B cell (primary cell): ENCODE results near the gene PIP5KL1. TPM values are rescaled to one million over a fixed set of nuclear protein-coding genes. Genes with fewer than 3 reads are reported as not detected.

Source experiments
- ATAC-seq: fragments of 200-7000 bp; cut with Tn5 transposase; one replicate; pipeline ENCODE4 v1.10.0; 2021; ENCODE audit warnings: low read depth, mild to moderate bottlenecking, moderate number of reproducible peaks, moderate library complexity
- CTCF ChIA-PET: fragments of 350-600 bp; sonication (Branson Sonifier 250); formaldehyde crosslinking; loops from one replicate; lab custom pipeline; 2021; ENCODE audit warnings: antibody characterized with exemption, inconsistent platforms; lab: Charles Lee
- POLR2A ChIA-PET: fragments of 350-600 bp; sonication (Branson Sonifier 250); formaldehyde crosslinking; loops from one replicate; lab custom pipeline; 2021; ENCODE audit warnings: antibody characterized with exemption; lab: Charles Lee
- DNase-seq: peaks from one replicate; pipeline ENCODE4 v3.0.0; 2013
- H2AFZ ChIP-seq: 2 replicates; pipeline ENCODE4 v1.6.1; 2012; ENCODE audit warnings: mild to moderate bottlenecking, low read depth, low read length; ENCODE audit not compliant: insufficient read depth, poor library complexity, severe bottlenecking
- H3K27ac ChIP-seq, 2 donors: 1 replicate in 1 of 2; 2 replicates in 1 of 2; pipeline ENCODE4 v1.5.1; 2012 to 2013; ENCODE audit warnings: low read length in 2 of 2, mild to moderate bottlenecking in 2 of 2, moderate library complexity in 1 of 2
- H3K27me3 ChIP-seq, 4 experiments: fragments of 200-600 bp in 1 of 4; sonication (generic) in 1 of 4; replicated peaks in 1 of 4; 1 replicate in 2 of 4; 2 replicates in 2 of 4; pipeline versions ENCODE4 v1.6.1 to v1.7.0; 2013 to 2016; ENCODE audit warnings: low read length in 3 of 4, mild to moderate bottlenecking in 2 of 4, mixed read lengths in 1 of 4, moderate library complexity in 1 of 4; ENCODE audit not compliant: insufficient read depth in 4 of 4, control insufficient read depth in 3 of 4; ENCODE audit errors: control extremely low read depth in 1 of 4
- H3K36me3 ChIP-seq, 2 experiments: replicated peaks in 1 of 2; 1 replicate in 1 of 2; 2 replicates in 1 of 2; pipeline versions ENCODE4 v1.6.1 to v1.7.1; 2013; ENCODE audit warnings: low read length in 1 of 2; ENCODE audit not compliant: insufficient read depth in 2 of 2, control insufficient read depth in 1 of 2; ENCODE audit errors: control extremely low read depth in 1 of 2, extremely low read depth in 1 of 2
- H3K4me1 ChIP-seq, 2 donors: fragments of 200-600 bp in 1 of 2; sonication (generic) in 1 of 2; 1 replicate in 1 of 2; 2 replicates in 1 of 2; pipeline versions ENCODE4 v1.5.1 to v1.6.1; 2013 to 2017; ENCODE audit warnings: low read length in 2 of 2; ENCODE audit not compliant: control insufficient read depth in 2 of 2, insufficient read depth in 2 of 2
- H3K4me2 ChIP-seq: replicated peaks from 2 replicates; pipeline ENCODE3; 2012; ENCODE audit warnings: mild to moderate bottlenecking, low read depth, low read length; ENCODE audit not compliant: poor library complexity, severe bottlenecking
- H3K4me3 ChIP-seq, 5 experiments: fragments of 200-600 bp in 1 of 5; sonication (generic) in 1 of 5; 1 replicate in 3 of 5; 2 replicates in 2 of 5; pipeline versions ENCODE4 v1.5.1 to v1.7.0; 2011 to 2016; ENCODE audit warnings: low read length in 4 of 5, mild to moderate bottlenecking in 4 of 5, low read depth in 2 of 5, control low read depth in 1 of 5, moderate library complexity in 1 of 5; ENCODE audit not compliant: insufficient read depth in 1 of 5; ENCODE audit errors: control extremely low read depth in 1 of 5, extremely low read depth in 1 of 5
- H3K79me2 ChIP-seq: fragments of 200-600 bp; sonication (generic); one replicate; pipeline ENCODE4 v1.6.0; 2016; ENCODE audit warnings: low read length; ENCODE audit not compliant: control insufficient read depth, insufficient read depth
- H3K9ac ChIP-seq: fragments of 200-600 bp; sonication (generic); 2 replicates; pipeline ENCODE4 v1.6.1; 2017; ENCODE audit warnings: mild to moderate bottlenecking, low read length, moderate library complexity
- H3K9me3 ChIP-seq, 3 donors: one replicate each; pipeline versions ENCODE4 v1.6.1 to v1.7.1; 2013; ENCODE audit warnings: low read length in 2 of 3; ENCODE audit not compliant: control insufficient read depth in 2 of 3, insufficient read depth in 1 of 3; ENCODE audit errors: control extremely low read depth in 1 of 3
- H4K20me1 ChIP-seq: 2 replicates; pipeline ENCODE4 v1.6.0; 2012; ENCODE audit warnings: mild to moderate bottlenecking, low read length; ENCODE audit not compliant: insufficient read depth, control insufficient read depth, poor library complexity, severe bottlenecking
- H3K27ac Mint-ChIP-seq: one replicate; pipeline ENCODE4 v1.8.0; 2021; ENCODE audit warnings: mixed read lengths
- H3K27me3 Mint-ChIP-seq: one replicate; pipeline ENCODE4 v1.8.0; 2021; ENCODE audit warnings: mixed read lengths
- H3K4me1 Mint-ChIP-seq: one replicate; pipeline ENCODE4 v1.8.0; 2021; ENCODE audit warnings: mixed read lengths
- H3K4me3 Mint-ChIP-seq: one replicate; pipeline ENCODE4 v1.8.0; 2021; ENCODE audit warnings: mixed read lengths
- H3K9me3 Mint-ChIP-seq: one replicate; pipeline ENCODE4 v1.8.0; 2022; ENCODE audit warnings: mixed read lengths; ENCODE audit not compliant: insufficient read depth
- CTCF ChIP-seq: fragments of 200-600 bp; IDR thresholded peaks from one replicate; pipeline ENCODE4 v1.8.0; 2022; ENCODE audit warnings: antibody characterized with exemption, mild to moderate bottlenecking
- EZH2 ChIP-seq: IDR thresholded peaks from 2 replicates; pipeline ENCODE4 v1.6.1; 2012; ENCODE audit warnings: borderline replicate concordance, low read depth, mild to moderate bottlenecking, moderate library complexity, low read length; ENCODE audit not compliant: insufficient read depth, poor library complexity, severe bottlenecking
- WGBS: methylation state at CpG from one replicate; pipeline ENCODE4 v1.1.5; 2013; ENCODE audit warnings: missing lambda C conversion rate; ENCODE audit not compliant: insufficient coverage; 5-methylcytosine and 5-hydroxymethylcytosine counted together
- intact Hi-C: fragments of 100-400 bp; cut with micrococcal nuclease; formaldehyde crosslinking; loops from one replicate; pipeline ENCODE4 v1.10.0; 2022
- polyA plus RNA-seq: library from polyadenylated mRNA; depleted of rRNA; stranded (reverse); fragments of >200 nt; gene quantifications from 2 replicates; pipeline ENCODE4 v1.2.3, GENCODE V29; 2012
- total RNA-seq, 2 donors: library from RNA; stranded (reverse); fragments of 120-200 nt in 1 of 2; gene quantifications; 1 replicate in 1 of 2; 2 replicates in 1 of 2; pipeline versions ENCODE4 v1.2.3 to v1.2.4, GENCODE V29; 2013 to 2022

Gene PIP5KL1
- total and polyA plus RNA-seq, 2 donors (not counting 1 experiment from before 2014, with no cell fraction given): 0.75 to 1.4 TPM

DNA sequence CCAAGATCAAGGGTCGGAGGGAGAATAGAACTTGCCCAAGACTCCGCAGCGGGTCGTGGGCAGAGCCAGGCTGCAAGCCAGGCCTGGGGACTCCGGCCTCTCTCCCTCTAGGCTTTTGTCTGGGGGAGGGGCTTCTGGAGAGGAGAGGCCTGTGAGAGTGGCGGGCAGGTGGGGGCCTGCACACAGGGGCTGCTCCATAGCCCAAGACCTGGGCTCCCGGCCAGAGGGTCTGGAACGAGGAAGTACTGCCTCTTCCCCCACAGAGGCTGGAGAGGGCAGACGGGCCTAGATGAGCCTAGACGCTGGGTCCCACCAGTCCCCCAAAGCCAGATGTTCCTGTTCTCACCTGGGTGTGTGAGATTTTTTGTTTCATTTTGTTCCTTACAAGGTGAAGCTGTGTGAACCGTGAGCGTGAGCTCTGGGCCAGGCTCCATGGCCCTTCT lies 26.0 kb downstream of the PIP5KL1 start:
- no peak for TF ChIP-seq CTCF
- no peak for TF ChIP-seq EZH2
- intact Hi-C loops: loop anchor here (2.0 kb wide), 1 partner anchor 42 kb away; no protein-coding TSS in a partner anchor
- no peaks in the 10 kb centered on the region for H3K9me3 ChIP-seq
- Mint-ChIP-seq H3K4me1 (peaks cover 62% of the 10 kb centered on the region), H3K27me3 (no peaks in the 10 kb centered on the region), H3K4me3 (peak overlapping the region; percentile 92), H3K27ac (peak overlapping the region; percentile 100), H3K9me3 (no peaks in the 10 kb centered on the region)
- H3K4me1 ChIP-seq: peaks cover 57 to 84% of the 10 kb centered on the region in 2 donors
- no peaks in the 10 kb centered on the region for H4K20me1 ChIP-seq
- peak overlapping the region; percentile 39 for H2AFZ ChIP-seq
- H3K79me2 ChIP-seq: peaks cover 16% of the 10 kb centered on the region
- ATAC-seq (no peak), DNase-seq (no peak)
- peak overlapping the region; percentile 96 to 100 for H3K27ac ChIP-seq
- peak overlapping the region; percentile 70 for H3K9ac ChIP-seq
- CTCF ChIA-PET: interaction anchor here (0.8 to 5.8 kb wide), 5 partner anchors 12 to 130 kb away, joined by 3 to 81 read pairs (median 4); partner anchors contain the start of genes CDK9 and ST6GALNAC4
- peak overlapping the region in 4 of 5 experiments; percentile 27 to 63 (median 33) for H3K4me3 ChIP-seq
- POLR2A ChIA-PET: interaction anchor here (0.5 to 12.6 kb wide), 4 partner anchors 11 to 257 kb away, joined by 3 to 228 read pairs (median 4); partner anchors contain the start of gene ST6GALNAC4
- WGBS: 36% methylated on average over 11 of the region's 12 CpGs
- H3K27me3 ChIP-seq: no peaks in the 10 kb centered on the region
- peaks cover 0 to 17% of the 10 kb centered on the region in 2 experiments for H3K36me3 ChIP-seq
- peak overlapping the region; percentile 92 for H3K4me2 ChIP-seq
